Measurements from ENCODE around the gene ELL.
"Not testable (repeated sequence)": the region's sequence is repeated elsewhere in the genome, so short reads cannot be mapped to it uniquely, and the experiment has no call there.

Gene ELL

DNA sequence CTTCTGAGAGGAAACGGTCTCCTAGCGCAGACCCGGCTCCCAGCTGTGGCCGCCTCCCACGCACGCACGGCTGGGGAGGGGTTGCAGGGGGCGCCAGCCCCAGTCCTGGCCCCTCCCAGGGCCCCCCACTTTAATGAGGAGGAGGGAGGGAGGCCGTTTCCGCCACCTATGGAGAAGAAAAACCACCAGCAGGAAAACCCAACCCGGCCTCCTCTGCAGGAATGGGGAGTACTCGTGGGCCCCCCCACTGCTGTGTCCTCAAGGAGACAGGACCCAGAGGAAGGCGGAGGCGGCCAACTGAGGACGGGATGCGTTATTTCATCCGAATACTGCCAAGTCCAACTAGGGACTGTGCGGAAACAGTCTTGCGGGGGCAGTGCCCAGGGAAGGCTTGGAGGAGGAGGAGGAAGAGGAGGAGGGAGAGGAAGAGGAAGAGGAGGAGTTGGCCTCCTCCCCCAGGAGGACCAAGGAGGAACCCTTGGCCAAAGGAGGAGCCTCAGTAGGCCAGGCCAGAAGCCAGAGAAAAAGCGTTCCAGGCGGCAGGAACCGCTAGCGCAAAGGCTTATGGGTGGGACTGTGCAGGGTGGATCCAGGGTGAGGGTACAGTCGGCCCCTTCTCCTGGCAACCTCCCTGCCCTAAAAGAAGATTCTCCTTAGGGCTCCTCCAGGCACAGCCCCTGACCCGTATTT is 106.5 kb downstream of the ELL start:
- peaks cover 33 to 48% of the 10 kb centered on the region in 2 donors for H3K4me1 ChIP-seq (ENCODE audit: control insufficient read depth in 1 of 2, insufficient read depth in 2 of 2, low read length in 2 of 2)

DNA sequence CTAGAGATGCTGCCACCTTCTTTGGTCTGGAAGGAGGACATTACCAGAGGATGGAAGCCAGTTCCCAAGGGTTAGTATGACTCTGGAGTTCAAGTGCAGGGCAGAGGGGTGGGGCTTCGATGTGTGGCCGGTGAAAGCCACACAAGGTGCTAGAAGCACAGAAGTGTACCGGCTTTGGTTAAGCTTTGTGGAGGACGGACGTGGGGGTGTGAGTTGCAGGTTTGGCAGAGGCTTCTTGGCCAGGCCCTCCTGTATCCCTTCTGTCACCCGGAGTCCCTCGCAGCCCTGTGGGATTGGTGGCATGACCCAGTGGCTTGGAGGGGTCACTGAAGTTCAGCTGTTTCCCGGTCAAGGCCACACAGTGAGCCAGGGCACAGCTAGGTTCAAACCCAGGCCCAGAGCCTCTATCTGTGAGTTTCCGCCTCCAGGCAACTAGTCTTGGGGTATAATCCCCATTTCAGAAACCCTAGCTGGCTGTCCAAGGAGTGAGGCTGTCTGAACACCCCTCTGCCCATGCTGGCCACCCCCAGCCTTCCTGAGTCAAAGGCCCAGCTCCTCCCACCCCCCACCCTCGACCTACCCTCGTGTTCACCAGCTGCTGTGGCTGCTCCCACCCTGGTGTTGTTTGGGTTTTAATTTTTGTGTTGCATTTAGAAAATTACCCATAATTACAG is 107.2 kb downstream of the ELL start:
- Histone ChIP-seq H3K9ac (ENCODE audit: low read depth in 1 of 2, low read length in 2 of 2) (peak overlapping the region; percentile 6 to 19), H3K4me3 (ENCODE audit: low read depth in 1 of 2, low read length in 2 of 2) (peak overlapping the region in 1 of 2 donors; percentile 13)

More for the DNA sequence above, 106.5 kb downstream of the ELL start:
- H3K9me3 ChIP-seq (ENCODE audit: control insufficient read depth in 1 of 2, low read length in 2 of 2), result no peaks in the 10 kb centered on the region
- H3K27me3 ChIP-seq (ENCODE audit: control insufficient read depth in 1 of 2, insufficient read depth in 2 of 2, low read length in 2 of 2), result peaks cover 21 to 22% of the 10 kb centered on the region in 2 donors
- no peaks in the 10 kb centered on the region for H3K36me3 ChIP-seq (ENCODE audit: control insufficient read depth in 1 of 2, insufficient read depth in 2 of 2, low read length in 2 of 2)
- peak overlapping the region; percentile 13 to 40 for H3K4me3 ChIP-seq (ENCODE audit: low read depth in 1 of 2, low read length in 2 of 2)
- peak overlapping the region in 1 of 2 donors; percentile 19 for H3K9ac ChIP-seq (ENCODE audit: low read depth in 1 of 2, low read length in 2 of 2)
- peak overlapping the region; percentile 92 for H3K27ac ChIP-seq (ENCODE audit: low read depth, low read length)

GRCh38 chr19:18412610-18413239 is 109.1 kb downstream of the ELL start:
- Histone ChIP-seq H3K4me1 (ENCODE audit: control insufficient read depth in 1 of 2, insufficient read depth in 2 of 2, low read length in 2 of 2) (peaks cover 21 to 34% of the 10 kb centered on the region in 2 donors), H3K4me3 (ENCODE audit: low read depth in 1 of 2, low read length in 2 of 2) (no peak overlapping the region), H3K9me3 (ENCODE audit: control insufficient read depth in 1 of 2, low read length in 2 of 2) (no peaks in the 10 kb centered on the region), H3K27ac (ENCODE audit: low read depth, low read length) (no peak overlapping the region), H3K36me3 (ENCODE audit: control insufficient read depth in 1 of 2, insufficient read depth in 2 of 2, low read length in 2 of 2) (no peaks in the 10 kb centered on the region), H3K9ac (ENCODE audit: low read depth in 1 of 2, low read length in 2 of 2) (no peak overlapping the region), H3K27me3 (ENCODE audit: control insufficient read depth in 1 of 2, insufficient read depth in 2 of 2, low read length in 2 of 2) (peaks cover 13 to 21% of the 10 kb centered on the region in 2 donors)

More for the DNA sequence above, 107.2 kb downstream of the ELL start:
- Histone ChIP-seq H3K36me3 (ENCODE audit: control insufficient read depth in 1 of 2, insufficient read depth in 2 of 2, low read length in 2 of 2) (no peaks in the 10 kb centered on the region), H3K4me1 (ENCODE audit: control insufficient read depth in 1 of 2, insufficient read depth in 2 of 2, low read length in 2 of 2) (peaks cover 33 to 46% of the 10 kb centered on the region in 2 donors), H3K9me3 (ENCODE audit: control insufficient read depth in 1 of 2, low read length in 2 of 2) (no peaks in the 10 kb centered on the region), H3K27ac (ENCODE audit: low read depth, low read length) (peak overlapping the region; percentile 92), H3K27me3 (ENCODE audit: control insufficient read depth in 1 of 2, insufficient read depth in 2 of 2, low read length in 2 of 2) (peaks cover 21 to 22% of the 10 kb centered on the region in 2 donors)

- Histone ChIP-seq H3K9ac (ENCODE audit: low read depth in 1 of 2, low read length in 2 of 2) (no peak overlapping the region), H3K9me3 (ENCODE audit: control insufficient read depth in 1 of 2, low read length in 2 of 2) (no peaks in the 10 kb centered on the region), H3K4me3 (ENCODE audit: low read depth in 1 of 2, low read length in 2 of 2) (no peak overlapping the region), H3K36me3 (ENCODE audit: control insufficient read depth in 1 of 2, insufficient read depth in 2 of 2, low read length in 2 of 2) (no peaks in the 10 kb centered on the region), H3K27ac (ENCODE audit: low read depth, low read length) (no peak overlapping the region), H3K27me3 (ENCODE audit: control insufficient read depth in 1 of 2, insufficient read depth in 2 of 2, low read length in 2 of 2) (no peaks in the 10 kb centered on the region), H3K4me1 (ENCODE audit: control insufficient read depth in 1 of 2, insufficient read depth in 2 of 2, low read length in 2 of 2) (no peaks in the 10 kb centered on the region)
These were observed 113.8 kb downstream of the ELL start for GRCh38 chr19:18408053-18408476.

- H3K4me3 ChIP-seq (ENCODE audit: low read depth in 1 of 2, low read length in 2 of 2), result no peak overlapping the region
- H3K27ac ChIP-seq (ENCODE audit: low read depth, low read length), result no peak overlapping the region
- H3K27me3 ChIP-seq (ENCODE audit: control insufficient read depth in 1 of 2, insufficient read depth in 2 of 2, low read length in 2 of 2), result no peaks in the 10 kb centered on the region
- H3K4me1 ChIP-seq (ENCODE audit: control insufficient read depth in 1 of 2, insufficient read depth in 2 of 2, low read length in 2 of 2), result peaks cover 0 to 9% of the 10 kb centered on the region in 2 donors
- no peaks in the 10 kb centered on the region for H3K36me3 ChIP-seq (ENCODE audit: control insufficient read depth in 1 of 2, insufficient read depth in 2 of 2, low read length in 2 of 2)
- no peaks in the 10 kb centered on the region for H3K9me3 ChIP-seq (ENCODE audit: control insufficient read depth in 1 of 2, low read length in 2 of 2)
- no peak overlapping the region for H3K9ac ChIP-seq (ENCODE audit: low read depth in 1 of 2, low read length in 2 of 2)
These were observed 115.1 kb downstream of the ELL start for GRCh38 chr19:18406749-18407148.

- not testable (repeated sequence) for H3K4me1 ChIP-seq (ENCODE audit: control insufficient read depth in 1 of 2, insufficient read depth in 2 of 2, low read length in 2 of 2); H3K36me3 ChIP-seq (ENCODE audit: control insufficient read depth in 1 of 2, insufficient read depth in 2 of 2, low read length in 2 of 2); H3K9me3 ChIP-seq (ENCODE audit: control insufficient read depth in 1 of 2, low read length in 2 of 2); H3K27me3 ChIP-seq (ENCODE audit: control insufficient read depth in 1 of 2, insufficient read depth in 2 of 2, low read length in 2 of 2); H3K4me3 ChIP-seq (ENCODE audit: low read depth in 1 of 2, low read length in 2 of 2); H3K9ac ChIP-seq (ENCODE audit: low read depth in 1 of 2, low read length in 2 of 2); H3K27ac ChIP-seq (ENCODE audit: low read depth, low read length)
These were observed 116.1 kb downstream of the ELL start for GRCh38 chr19:18405754-18406153.

- H3K4me1 ChIP-seq (ENCODE audit: control insufficient read depth in 1 of 2, insufficient read depth in 2 of 2, low read length in 2 of 2), result peaks cover 0 to 12% of the 10 kb centered on the region in 2 donors
- not testable (repeated sequence) for H3K27ac ChIP-seq (ENCODE audit: low read depth, low read length); H3K4me3 ChIP-seq (ENCODE audit: low read depth in 1 of 2, low read length in 2 of 2)
These were observed 119.2 kb downstream of the ELL start for GRCh38 chr19:18402455-18403248.

DNA sequence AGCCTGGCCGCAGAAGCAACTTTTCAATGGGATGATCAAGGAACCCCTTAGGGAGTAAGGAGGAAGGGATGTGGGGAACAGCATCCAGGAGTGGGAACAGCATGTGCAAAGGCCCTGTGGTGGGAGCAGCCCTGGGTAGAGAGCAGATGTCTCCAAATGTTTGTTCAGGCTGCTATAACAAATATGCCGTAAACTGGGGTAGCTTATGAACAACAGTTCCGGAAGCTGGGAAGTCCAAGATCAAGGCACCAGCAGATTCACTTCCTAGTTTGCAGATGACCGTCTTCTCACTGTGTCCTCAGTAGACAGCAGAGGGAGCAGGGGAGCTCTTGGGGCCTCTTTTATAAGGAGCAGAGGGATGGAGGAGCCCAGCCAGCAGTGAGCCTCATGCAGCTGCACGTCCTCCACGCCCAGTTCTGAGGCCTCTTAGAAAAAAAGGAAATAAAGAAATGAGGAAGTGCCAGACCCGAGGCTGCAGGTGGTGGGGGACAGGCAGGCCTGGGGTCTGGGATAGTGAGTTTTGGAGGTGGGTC is 120.2 kb downstream of the ELL start:
- Histone ChIP-seq H3K9me3 (ENCODE audit: control insufficient read depth in 1 of 2, low read length in 2 of 2) (no peaks in the 10 kb centered on the region), H3K4me1 (ENCODE audit: control insufficient read depth in 1 of 2, insufficient read depth in 2 of 2, low read length in 2 of 2) (peaks cover 9 to 20% of the 10 kb centered on the region in 2 donors), H3K4me3 (ENCODE audit: low read depth in 1 of 2, low read length in 2 of 2) (no peak overlapping the region), H3K27ac (ENCODE audit: low read depth, low read length) (peak overlapping the region; percentile 15), H3K27me3 (ENCODE audit: control insufficient read depth in 1 of 2, insufficient read depth in 2 of 2, low read length in 2 of 2) (peaks cover 6 to 7% of the 10 kb centered on the region in 2 donors), H3K9ac (ENCODE audit: low read depth in 1 of 2, low read length in 2 of 2) (no peak overlapping the region), H3K36me3 (ENCODE audit: control insufficient read depth in 1 of 2, insufficient read depth in 2 of 2, low read length in 2 of 2) (no peaks in the 10 kb centered on the region)

More at GRCh38 chr19:18402455-18403248, 119.2 kb downstream of the ELL start:
- H3K9me3 ChIP-seq (ENCODE audit: control insufficient read depth in 1 of 2, low read length in 2 of 2); H3K9ac ChIP-seq (ENCODE audit: low read depth in 1 of 2, low read length in 2 of 2); H3K36me3 ChIP-seq (ENCODE audit: control insufficient read depth in 1 of 2, insufficient read depth in 2 of 2, low read length in 2 of 2); H3K27me3 ChIP-seq (ENCODE audit: control insufficient read depth in 1 of 2, insufficient read depth in 2 of 2, low read length in 2 of 2): not testable (repeated sequence)

DNA sequence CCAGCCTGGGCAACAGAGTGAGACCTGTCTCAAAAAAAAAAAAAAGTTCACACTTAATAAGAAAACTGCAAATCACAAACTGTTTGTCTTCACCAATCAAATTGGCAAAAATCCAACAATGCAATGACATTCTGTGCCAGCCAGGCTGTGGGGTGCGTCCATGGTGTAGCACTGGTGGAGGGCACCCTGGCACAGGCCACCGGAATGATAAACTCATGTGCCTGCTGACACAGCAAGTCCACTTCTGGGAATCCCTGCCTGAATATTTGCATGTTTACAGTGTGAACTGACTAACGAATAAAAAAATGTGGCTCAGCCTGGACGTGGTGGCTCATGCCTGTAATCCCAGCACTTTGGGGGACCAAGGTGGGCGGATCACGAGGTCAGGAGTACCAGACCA is 122.9 kb downstream of the ELL start:
- H3K9ac ChIP-seq (ENCODE audit: low read depth in 1 of 2, low read length in 2 of 2), result no peak overlapping the region
- H3K9me3 ChIP-seq (ENCODE audit: control insufficient read depth in 1 of 2, low read length in 2 of 2), result no peaks in the 10 kb centered on the region
- H3K27ac ChIP-seq (ENCODE audit: low read depth, low read length), result no peak overlapping the region
- no peak overlapping the region for H3K4me3 ChIP-seq (ENCODE audit: low read depth in 1 of 2, low read length in 2 of 2)
- peaks cover 13 to 20% of the 10 kb centered on the region in 2 donors for H3K4me1 ChIP-seq (ENCODE audit: control insufficient read depth in 1 of 2, insufficient read depth in 2 of 2, low read length in 2 of 2)
- no peaks in the 10 kb centered on the region for H3K36me3 ChIP-seq (ENCODE audit: control insufficient read depth in 1 of 2, insufficient read depth in 2 of 2, low read length in 2 of 2)
- H3K27me3 ChIP-seq (ENCODE audit: control insufficient read depth in 1 of 2, insufficient read depth in 2 of 2, low read length in 2 of 2), result peaks cover 6 to 12% of the 10 kb centered on the region in 2 donors
